Caco-2 (cell line): Measurements from ENCODE around the gene MT1E. TPM values are rescaled to one million over a fixed set of nuclear protein-coding genes. Genes with fewer than 3 reads are reported as not detected.

ENCODE experiments used
- BruUV-seq: library from RNA; stranded (reverse); fragments of 400-500 nt; replicated peaks from 2 replicates; lab custom pipeline; 2021; lab: Mats Ljungman, UMichigan
- CTCF ChIA-PET: fragments of 300-600 bp; sonication (Branson Sonifier 250); formaldehyde crosslinking; loops from one replicate; lab custom pipeline; 2022; ENCODE audit warnings: antibody characterized with exemption; lab: Charles Lee
- POLR2A ChIA-PET: fragments of 300-600 bp; sonication (Branson Sonifier 250); formaldehyde crosslinking; loops from one replicate; lab custom pipeline; 2022; ENCODE audit warnings: antibody characterized with exemption; lab: Charles Lee
- DNase-seq, 2 experiments: peaks; one replicate each; pipeline versions ENCODE4 v3.0.0 to v3.0.0-alpha.2; 2020 to 2022
- H3K27me3 ChIP-seq: replicated peaks from 2 replicates; pipeline ENCODE4 v1.6.0; 2011; ENCODE audit warnings: low read length; ENCODE audit not compliant: control insufficient read depth, insufficient read depth
- H3K36me3 ChIP-seq: 2 replicates; pipeline ENCODE4 v1.5.1; 2011; ENCODE audit warnings: low read length; ENCODE audit not compliant: control insufficient read depth, insufficient read depth
- H3K4me1 ChIP-seq: fragments of 250-450 bp; sonication (Bioruptor Pico); 2 replicates; pipeline ENCODE4 v1.5.1; 2020; ENCODE audit warnings: mild to moderate bottlenecking
- H3K4me3 ChIP-seq: 2 replicates; pipeline ENCODE4 v1.5.1; 2011; ENCODE audit warnings: low read depth, mild to moderate bottlenecking, control low read depth, low read length
- H3K9me3 ChIP-seq: fragments of 250-450 bp; sonication (Bioruptor Pico); 2 replicates; pipeline ENCODE4 v1.5.1; 2020; ENCODE audit warnings: mild to moderate bottlenecking, moderate library complexity
- H3K27ac Mint-ChIP-seq: one replicate; pipeline ENCODE4 v1.8.0; 2022; ENCODE audit warnings: mixed read lengths; ENCODE audit not compliant: unreplicated experiment
- H3K27me3 Mint-ChIP-seq: one replicate; pipeline ENCODE4 v1.8.0; 2022; ENCODE audit warnings: mixed read lengths; ENCODE audit not compliant: insufficient read depth, unreplicated experiment
- H3K36me3 Mint-ChIP-seq: one replicate; pipeline ENCODE4 v1.8.0; 2022; ENCODE audit warnings: mild to moderate bottlenecking, mixed read lengths; ENCODE audit not compliant: insufficient read depth, unreplicated experiment
- H3K4me1 Mint-ChIP-seq: one replicate; pipeline ENCODE4 v1.8.0; 2022; ENCODE audit warnings: low read depth, mixed read lengths; ENCODE audit not compliant: unreplicated experiment
- H3K4me3 Mint-ChIP-seq: one replicate; pipeline ENCODE4 v1.8.0; 2022; ENCODE audit warnings: mild to moderate bottlenecking, moderate library complexity, mixed read lengths; ENCODE audit not compliant: unreplicated experiment
- H3K9me3 Mint-ChIP-seq: one replicate; pipeline ENCODE4 v1.8.0; 2022; ENCODE audit warnings: mixed read lengths; ENCODE audit not compliant: unreplicated experiment
- CTCF ChIP-seq, 2 experiments: fragments of 200-600 bp in 1 of 2; IDR thresholded peaks; 1 replicate in 1 of 2; 2 replicates in 1 of 2; pipeline versions ENCODE4 v1.5.1 to v1.8.0; 2011 to 2022; ENCODE audit warnings: antibody characterized with exemption in 1 of 2, control low read depth in 1 of 2, inconsistent platforms in 1 of 2, low read depth in 1 of 2, low read length in 1 of 2, mild to moderate bottlenecking in 1 of 2, moderate library complexity in 1 of 2; ENCODE audit not compliant: insufficient read depth in 1 of 2, severe bottlenecking in 1 of 2, unreplicated experiment in 1 of 2
- intact Hi-C: fragments of 100-400 bp; cut with micrococcal nuclease; formaldehyde crosslinking; loops from one replicate; pipeline ENCODE4 v1.10.0; 2022; ENCODE audit not compliant: unreplicated experiment
- total RNA-seq: library from RNA; stranded (reverse); gene quantifications from 2 replicates; pipeline ENCODE4 v1.2.3, GENCODE V29; 2022

The MT1E gene
- total RNA-seq, 1 experiment from 2014 or later, result 2.0 TPM

GRCh38 chr16:56584276-56584675 is 41.3 kb upstream of the MT1E start:
- POLR2A ChIA-PET, result no interaction called here

GRCh38 chr16:56588781-56589140 is 36.8 kb upstream of the MT1E start:
- ChIA-PET CTCF (no interaction called here), POLR2A (no interaction called here)
- no peak for DNase-seq
- no peak overlapping the region for H3K4me3 ChIP-seq
- no peaks in the 10 kb centered on the region for H3K4me1 ChIP-seq
- intact Hi-C loops, result no loop called here
- Mint-ChIP-seq H3K27ac (no peak overlapping the region), H3K27me3 (peaks cover 19% of the 10 kb centered on the region), H3K4me3 (peak overlapping the region; percentile 40), H3K36me3 (no peaks in the 10 kb centered on the region), H3K9me3 (no peaks in the 10 kb centered on the region), H3K4me1 (no peaks in the 10 kb centered on the region)
- H3K36me3 ChIP-seq, result no peaks in the 10 kb centered on the region
- no TSS peak for BruUV-seq
- TF ChIP-seq CTCF (IDR thresholded peaks at IDR 0.05; ENCODE audit: insufficient read depth in 1 of 2, low read depth in 1 of 2, low read length in 1 of 2, severe bottlenecking in 1 of 2, unreplicated experiment in 1 of 2), result no peak
- H3K9me3 ChIP-seq, result no peaks in the 10 kb centered on the region
- no peaks in the 10 kb centered on the region for H3K27me3 ChIP-seq

More at GRCh38 chr16:56584276-56584675, 41.3 kb upstream of the MT1E start:
- Histone ChIP-seq H3K36me3 (no peaks in the 10 kb centered on the region), H3K4me3 (no peak overlapping the region), H3K4me1 (no peaks in the 10 kb centered on the region), H3K9me3 (no peaks in the 10 kb centered on the region), H3K27me3 (no peaks in the 10 kb centered on the region)
- intact Hi-C loops, result no loop called here
- no peak for DNase-seq
- no peaks in the 10 kb centered on the region for H3K4me1 Mint-ChIP-seq
- peaks cover 19% of the 10 kb centered on the region for H3K27me3 Mint-ChIP-seq
- no peak overlapping the region for H3K4me3 Mint-ChIP-seq
- no peaks in the 10 kb centered on the region for H3K9me3 Mint-ChIP-seq
- H3K27ac Mint-ChIP-seq, result no peak overlapping the region
- no peaks in the 10 kb centered on the region for H3K36me3 Mint-ChIP-seq
- BruUV-seq, result no TSS peak
- TF ChIP-seq CTCF (IDR thresholded peaks at IDR 0.05; ENCODE audit: insufficient read depth in 1 of 2, low read depth in 1 of 2, low read length in 1 of 2, severe bottlenecking in 1 of 2, unreplicated experiment in 1 of 2), result no peak
- CTCF ChIA-PET, result no interaction called here

- no peaks in the 10 kb centered on the region for H3K4me1 Mint-ChIP-seq
- Histone ChIP-seq H3K36me3 (no peaks in the 10 kb centered on the region), H3K27me3 (no peaks in the 10 kb centered on the region), H3K4me3 (no peak within 1 kb of the TSS), H3K4me1 (no peaks in the 10 kb centered on the region), H3K9me3 (peaks cover 3% of the 10 kb centered on the region; the same call in 1 of the 2 replicates)
- BruUV-seq, result no TSS peak
- DNase-seq, result no peak
- intact Hi-C loops, result no loop called here
- H3K36me3 Mint-ChIP-seq, result no peaks in the 10 kb centered on the region
- TF ChIP-seq CTCF (IDR thresholded peaks at IDR 0.05; ENCODE audit: insufficient read depth in 1 of 2, low read depth in 1 of 2, low read length in 1 of 2, severe bottlenecking in 1 of 2, unreplicated experiment in 1 of 2), result no peak
- no peaks in the 10 kb centered on the region for H3K9me3 Mint-ChIP-seq
- no peak within 1 kb of the TSS for H3K27ac Mint-ChIP-seq
- ChIA-PET CTCF (no interaction called here), POLR2A (no interaction called here)
- peak within 1 kb of the TSS; percentile 48 for H3K4me3 Mint-ChIP-seq
- H3K27me3 Mint-ChIP-seq, result peaks cover 18% of the 10 kb centered on the region
These were observed 36.2 kb upstream of the MT1E start, which contains the start of gene MT3 for GRCh38 chr16:56589141-56590039. MT3 (plus strand) TSS chr16:56589528; CDS start chr16:56589591, 63 bp downstream.
